Glutamatergic neuron (in vitro differentiated cells): ENCODE measurements around the gene PPP3CB. TPM values are rescaled to one million over a fixed set of nuclear protein-coding genes. Genes with fewer than 3 reads are reported as not detected.

Experiments used
- DNase-seq: peaks from one replicate; pipeline ENCODE4 v3.0.0; 2022
- H3K27ac Mint-ChIP-seq: one replicate; pipeline ENCODE4 v1.8.0; 2020; ENCODE audit warnings: mild to moderate bottlenecking, mixed read lengths, inconsistent platforms; ENCODE audit not compliant: unreplicated experiment
- H3K27me3 Mint-ChIP-seq: one replicate; pipeline ENCODE4 v1.8.0; 2020; ENCODE audit warnings: mild to moderate bottlenecking, moderate library complexity, mixed read lengths, inconsistent platforms; ENCODE audit not compliant: unreplicated experiment
- H3K36me3 Mint-ChIP-seq: one replicate; pipeline ENCODE4 v1.8.0; 2020; ENCODE audit warnings: mild to moderate bottlenecking, mixed read lengths, inconsistent platforms; ENCODE audit not compliant: unreplicated experiment
- H3K4me1 Mint-ChIP-seq: one replicate; pipeline ENCODE4 v1.8.0; 2020; ENCODE audit warnings: mild to moderate bottlenecking, low read depth, mixed read lengths, inconsistent platforms; ENCODE audit not compliant: unreplicated experiment
- H3K4me3 Mint-ChIP-seq: one replicate; pipeline ENCODE4 v1.8.0; 2020; ENCODE audit warnings: mild to moderate bottlenecking, mixed read lengths, inconsistent platforms; ENCODE audit not compliant: unreplicated experiment
- H3K9me3 Mint-ChIP-seq: one replicate; pipeline ENCODE4 v1.8.0; 2020; ENCODE audit warnings: mild to moderate bottlenecking, moderate library complexity, mixed read lengths, inconsistent platforms; ENCODE audit not compliant: unreplicated experiment
- total RNA-seq: library from RNA; stranded (reverse); fragmentation: NEBNext Ultra II Directional; extraction: Animal tissue kit (Norgen Biotek cat#: 25700); gene quantifications from one replicate; pipeline ENCODE4 v1.2.1, GENCODE V29; 2021; ENCODE audit not compliant: unreplicated experiment
- TF ChIP-seq, protein P1 (sequence below): fragments of 200-600 bp; sonication (generic); IDR thresholded peaks from one replicate; pipeline ENCODE4 v1.5.0; 2021; ENCODE audit not compliant: partially characterized antibody, unreplicated experiment

The PPP3CB gene
- total RNA-seq, 1 donor from 2014 or later = 67.9 TPM

DNA sequence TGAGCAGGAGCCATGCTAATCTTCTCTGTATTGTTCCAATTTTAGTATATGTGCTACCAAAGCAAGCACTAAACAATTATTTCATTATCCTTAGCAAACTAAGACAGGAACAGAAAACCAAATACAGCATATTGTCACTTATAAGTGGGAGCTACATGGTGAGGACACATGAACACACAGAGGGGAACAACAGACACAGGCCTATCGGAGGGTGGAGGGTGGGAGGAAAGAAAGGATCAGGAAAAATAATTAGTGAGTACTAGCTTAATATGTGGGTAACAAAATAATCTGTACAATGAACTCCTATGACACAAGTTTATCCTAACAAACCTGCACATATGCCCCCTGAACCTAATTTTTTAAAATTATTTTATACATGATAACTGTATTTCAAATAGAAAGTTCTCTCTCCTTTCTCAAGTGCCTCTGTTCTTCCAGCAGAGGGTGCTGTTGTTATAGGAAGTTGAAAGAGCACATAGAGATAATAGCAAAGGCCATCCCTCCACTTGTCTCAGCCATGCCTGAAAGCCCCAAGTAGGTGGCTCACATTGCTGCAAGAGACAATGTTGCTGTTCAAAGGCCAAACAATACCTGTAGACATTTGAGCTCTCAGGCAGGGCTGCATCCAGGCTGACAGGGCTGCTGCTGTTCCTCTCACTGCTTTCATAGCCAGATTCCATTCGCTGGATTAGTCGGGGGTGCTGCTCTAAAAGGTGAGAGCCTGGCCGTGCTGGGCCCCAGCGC, 33.4 kb upstream of the PPP3CB start:
- TF ChIP-seq, protein P1, sequence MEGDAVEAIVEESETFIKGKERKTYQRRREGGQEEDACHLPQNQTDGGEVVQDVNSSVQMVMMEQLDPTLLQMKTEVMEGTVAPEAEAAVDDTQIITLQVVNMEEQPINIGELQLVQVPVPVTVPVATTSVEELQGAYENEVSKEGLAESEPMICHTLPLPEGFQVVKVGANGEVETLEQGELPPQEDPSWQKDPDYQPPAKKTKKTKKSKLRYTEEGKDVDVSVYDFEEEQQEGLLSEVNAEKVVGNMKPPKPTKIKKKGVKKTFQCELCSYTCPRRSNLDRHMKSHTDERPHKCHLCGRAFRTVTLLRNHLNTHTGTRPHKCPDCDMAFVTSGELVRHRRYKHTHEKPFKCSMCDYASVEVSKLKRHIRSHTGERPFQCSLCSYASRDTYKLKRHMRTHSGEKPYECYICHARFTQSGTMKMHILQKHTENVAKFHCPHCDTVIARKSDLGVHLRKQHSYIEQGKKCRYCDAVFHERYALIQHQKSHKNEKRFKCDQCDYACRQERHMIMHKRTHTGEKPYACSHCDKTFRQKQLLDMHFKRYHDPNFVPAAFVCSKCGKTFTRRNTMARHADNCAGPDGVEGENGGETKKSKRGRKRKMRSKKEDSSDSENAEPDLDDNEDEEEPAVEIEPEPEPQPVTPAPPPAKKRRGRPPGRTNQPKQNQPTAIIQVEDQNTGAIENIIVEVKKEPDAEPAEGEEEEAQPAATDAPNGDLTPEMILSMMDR = peak; percentile 82
- Mint-ChIP-seq H3K27me3 (no peaks in the 10 kb centered on the region), H3K4me3 (no peak overlapping the region)

DNA sequence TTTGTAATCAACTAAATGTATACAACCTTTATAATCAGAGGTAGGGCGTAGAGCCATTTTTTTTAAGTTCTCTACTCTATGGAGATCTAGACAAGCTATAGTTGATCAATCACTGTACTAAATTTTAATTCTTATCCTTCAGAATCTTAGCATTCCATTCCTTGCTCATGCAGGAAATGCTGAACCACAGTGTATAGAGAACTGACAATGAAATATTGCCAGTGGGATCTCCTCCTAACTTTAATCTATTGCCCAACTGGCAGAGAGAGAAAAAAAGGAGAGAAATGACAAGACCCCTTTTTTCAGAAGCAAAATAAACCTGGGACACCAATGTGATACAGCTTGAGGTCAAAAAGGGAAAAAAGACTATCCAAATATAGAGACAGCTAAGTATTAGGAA, 26.4 kb upstream of the PPP3CB start:
- H3K9me3 Mint-ChIP-seq = no peaks in the 10 kb centered on the region
- TF ChIP-seq, protein P1 = no peak
- H3K36me3 Mint-ChIP-seq = no peaks in the 10 kb centered on the region
- no peak for DNase-seq
- no peak overlapping the region for H3K27ac Mint-ChIP-seq
- no peaks in the 10 kb centered on the region for H3K4me1 Mint-ChIP-seq
- H3K27me3 Mint-ChIP-seq = no peaks in the 10 kb centered on the region
- no peak overlapping the region for H3K4me3 Mint-ChIP-seq

More for the DNA sequence above, 33.4 kb upstream of the PPP3CB start:
- Mint-ChIP-seq H3K4me1 (no peaks in the 10 kb centered on the region), H3K27ac (no peak overlapping the region), H3K36me3 (no peaks in the 10 kb centered on the region), H3K9me3 (no peaks in the 10 kb centered on the region)
- peak; percentile 16 for DNase-seq

DNA sequence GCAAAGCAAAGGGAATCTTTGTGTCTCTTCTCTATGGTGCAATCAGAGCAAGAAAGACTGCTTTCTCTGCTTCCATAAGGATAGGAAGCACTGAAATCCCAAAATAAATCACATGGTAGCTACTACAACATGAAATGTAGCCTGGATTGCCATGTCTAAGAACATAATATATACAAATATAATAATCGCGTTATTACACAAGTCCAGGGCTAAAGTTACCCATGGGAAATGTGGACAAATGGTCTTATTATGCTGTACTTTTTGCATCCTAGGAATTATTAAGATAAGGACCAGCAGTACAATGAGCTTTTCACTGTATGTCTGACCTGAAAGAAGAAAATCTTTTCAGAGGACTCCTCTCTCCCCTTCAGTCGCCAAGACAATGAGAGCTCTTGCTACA, 23.5 kb upstream of the PPP3CB start:
- Mint-ChIP-seq H3K4me1 (no peaks in the 10 kb centered on the region), H3K36me3 (no peaks in the 10 kb centered on the region), H3K4me3 (no peak overlapping the region), H3K9me3 (no peaks in the 10 kb centered on the region), H3K27me3 (no peaks in the 10 kb centered on the region), H3K27ac (no peak overlapping the region)
- DNase-seq = no peak
- TF ChIP-seq, protein P1 = no peak

DNA sequence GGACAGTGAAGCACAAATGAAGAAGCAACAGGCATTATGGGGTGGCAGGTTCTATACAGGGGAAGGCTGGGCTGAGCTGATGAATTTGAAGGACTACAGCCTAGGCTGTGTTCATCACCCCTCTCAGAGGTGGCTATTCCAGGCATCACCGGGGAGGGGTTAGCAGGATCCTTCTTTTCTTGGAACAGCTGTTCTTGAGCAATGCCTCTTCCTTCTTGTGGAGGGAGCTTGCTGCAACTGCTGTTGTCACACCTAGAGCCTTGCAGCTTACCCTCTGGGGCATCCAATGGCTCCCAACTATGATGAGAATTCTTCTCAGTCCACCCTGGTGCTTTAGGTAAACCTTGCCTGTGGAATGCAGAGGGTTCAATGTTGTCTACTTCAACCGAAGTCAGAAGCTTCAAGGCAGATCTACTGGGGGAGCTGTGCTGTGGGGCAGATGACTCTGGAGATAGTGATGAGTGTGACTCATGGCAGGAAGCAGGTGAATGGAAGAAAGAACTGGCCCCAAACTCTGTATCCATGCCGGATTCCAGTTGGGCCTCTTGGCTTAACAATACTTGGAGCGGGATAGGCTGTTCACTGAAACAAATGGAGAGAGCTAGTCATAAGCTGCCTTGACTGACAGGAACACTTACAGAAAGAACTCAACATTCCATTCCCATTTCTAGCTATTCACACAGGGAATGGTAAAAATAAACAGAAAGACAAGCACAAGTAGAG, 21.5 kb upstream of the PPP3CB start:
- no peaks in the 10 kb centered on the region for H3K9me3 Mint-ChIP-seq
- no peaks in the 10 kb centered on the region for H3K27me3 Mint-ChIP-seq
- H3K36me3 Mint-ChIP-seq = no peaks in the 10 kb centered on the region
- H3K27ac Mint-ChIP-seq = no peak overlapping the region
- H3K4me1 Mint-ChIP-seq = no peaks in the 10 kb centered on the region
- DNase-seq = no peak
- TF ChIP-seq, protein P1 = no peak
- no peak overlapping the region for H3K4me3 Mint-ChIP-seq

DNA sequence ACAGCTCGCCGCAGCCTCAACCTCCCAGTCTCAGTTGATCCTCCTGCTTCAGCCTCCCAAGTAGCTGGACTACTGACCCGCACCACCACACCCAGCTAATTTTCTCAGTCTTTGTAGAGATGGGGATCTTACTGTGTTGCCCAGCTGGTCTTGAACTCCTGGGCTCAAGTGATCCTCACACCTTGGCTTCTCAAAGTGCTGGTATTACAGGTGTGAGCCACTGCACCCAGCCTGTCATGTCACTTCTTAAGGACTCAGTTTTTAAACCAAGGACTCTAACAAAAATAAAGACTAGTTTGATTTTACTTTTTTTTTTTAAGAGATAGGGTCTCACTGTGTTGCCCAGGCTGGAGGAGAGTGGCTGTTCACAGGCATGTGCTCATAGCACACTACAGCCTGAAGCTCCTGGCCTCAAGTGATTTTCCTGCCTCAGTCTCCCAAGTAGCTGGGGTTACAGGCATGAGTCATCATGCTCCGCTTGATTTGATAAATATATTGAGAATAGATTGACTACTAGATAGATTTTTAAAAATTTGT, 16.5 kb upstream of the PPP3CB start:
- no peaks in the 10 kb centered on the region for H3K27me3 Mint-ChIP-seq
- DNase-seq = no peak
- no peaks in the 10 kb centered on the region for H3K36me3 Mint-ChIP-seq
- no peaks in the 10 kb centered on the region for H3K4me1 Mint-ChIP-seq
- H3K27ac Mint-ChIP-seq = no peak overlapping the region
- H3K9me3 Mint-ChIP-seq = no peaks in the 10 kb centered on the region
- TF ChIP-seq, protein P1 = no peak
- H3K4me3 Mint-ChIP-seq = no peak overlapping the region
